Left lung (tissue), 10 donors: ENCODE data around the gene SOX8. TPM values are rescaled to one million over a fixed set of nuclear protein-coding genes. Genes with fewer than 3 reads are reported as not detected.

Experiments
- ATAC-seq: fragments of 200-7000 bp; cut with Tn5 transposase; one replicate; pipeline ENCODE4 v1.9.1; 2020; ENCODE audit warnings: moderate library complexity
- DNase-seq, 4 donors: peaks; one replicate each; pipeline ENCODE4 v3.0.0-alpha.2; 2013 to 2020
- H3K27ac ChIP-seq, 2 donors: fragments of 200-600 bp; sonication (generic) in 1 of 2; one replicate each; pipeline versions ENCODE4 v1.5.0 to v1.8.0; 2020 to 2021
- H3K27me3 ChIP-seq, 2 donors: fragments of 200-600 bp; sonication (generic) in 1 of 2; one replicate each; pipeline versions ENCODE4 v1.5.0 to v1.8.0; 2020 to 2021
- H3K36me3 ChIP-seq, 2 donors: fragments of 200-600 bp; sonication (generic) in 1 of 2; one replicate each; pipeline versions ENCODE4 v1.5.0 to v1.8.0; 2020 to 2021
- H3K4me1 ChIP-seq, 2 donors: fragments of 200-600 bp; one replicate each; pipeline ENCODE4 v1.8.0; 2021
- H3K4me3 ChIP-seq, 2 donors: fragments of 200-600 bp; sonication (generic) in 1 of 2; one replicate each; pipeline versions ENCODE4 v1.5.0 to v1.8.0; 2020 to 2021; ENCODE audit warnings: mild to moderate bottlenecking in 1 of 2
- H3K9me3 ChIP-seq, 2 donors: fragments of 200-600 bp; sonication (generic) in 1 of 2; one replicate each; pipeline versions ENCODE4 v1.5.0 to v1.8.0; 2020 to 2021
- CTCF ChIP-seq, 2 donors: fragments of 200-600 bp; sonication (generic) in 1 of 2; IDR thresholded peaks; one replicate each; pipeline versions ENCODE4 v1.5.0 to v1.8.0; 2021; ENCODE audit warnings: antibody characterized with exemption in 2 of 2
- intact Hi-C, 2 donors: fragments of 100-400 bp; cut with DNase I; formaldehyde crosslinking; loops; one replicate each; pipeline versions ENCODE4 v1.11.2 to v1.14.2; 2022
- polyA plus RNA-seq, 6 donors: library from polyadenylated mRNA; unstranded; fragments of 120-200 nt; gene quantifications; one replicate each; pipeline ENCODE4 v1.2.1, GENCODE V29; 2013; ENCODE audit not compliant: insufficient read length in 6 of 6
- total RNA-seq, 2 donors: library from RNA; stranded (reverse); fragmentation: NEBNext Ultra II Directional; extraction: Animal tissue kit (Norgen Biotek cat#: 25700); gene quantifications; one replicate each; pipeline ENCODE4 v1.2.1, GENCODE V29; 2021
- donor health status: DM: no; HTN: yes; CAD: no.
- donor health status: DM: no; HTN: no; CAD: no.

The SOX8 gene
- total and polyA plus RNA-seq, 8 donors, result 0.26 to 4.1 (median 2.5) TPM

GRCh38 chr16:986925-987582 is 5.5 kb downstream of the SOX8 start:
- intact Hi-C loops, result no loop called here
- Histone ChIP-seq H3K27ac (no peak overlapping the region), H3K27me3 (peaks cover 11 to 88% of the 10 kb centered on the region in 2 donors), H3K9me3 (no peaks in the 10 kb centered on the region), H3K4me3 (no peak overlapping the region), H3K36me3 (no peaks in the 10 kb centered on the region), H3K4me1 (peaks cover 0 to 5% of the 10 kb centered on the region in 2 donors)
- DNase-seq (no peak), ATAC-seq (no peak)
- no peak for TF ChIP-seq CTCF (IDR thresholded peaks at IDR 0.05)

- H3K27ac ChIP-seq, result no peak overlapping the region
- TF ChIP-seq CTCF (IDR thresholded peaks at IDR 0.05), result no peak
- no peaks in the 10 kb centered on the region for H3K4me1 ChIP-seq
- no peak overlapping the region for H3K4me3 ChIP-seq
- intact Hi-C loops, result no loop called here
- DNase-seq, result no peak
- H3K27me3 ChIP-seq, result peaks cover 3 to 80% of the 10 kb centered on the region in 2 donors
- ATAC-seq, result no peak
- no peaks in the 10 kb centered on the region for H3K9me3 ChIP-seq
- H3K36me3 ChIP-seq, result no peaks in the 10 kb centered on the region
These were observed 6.3 kb downstream of the SOX8 start for GRCh38 chr16:987906-988305.

DNA sequence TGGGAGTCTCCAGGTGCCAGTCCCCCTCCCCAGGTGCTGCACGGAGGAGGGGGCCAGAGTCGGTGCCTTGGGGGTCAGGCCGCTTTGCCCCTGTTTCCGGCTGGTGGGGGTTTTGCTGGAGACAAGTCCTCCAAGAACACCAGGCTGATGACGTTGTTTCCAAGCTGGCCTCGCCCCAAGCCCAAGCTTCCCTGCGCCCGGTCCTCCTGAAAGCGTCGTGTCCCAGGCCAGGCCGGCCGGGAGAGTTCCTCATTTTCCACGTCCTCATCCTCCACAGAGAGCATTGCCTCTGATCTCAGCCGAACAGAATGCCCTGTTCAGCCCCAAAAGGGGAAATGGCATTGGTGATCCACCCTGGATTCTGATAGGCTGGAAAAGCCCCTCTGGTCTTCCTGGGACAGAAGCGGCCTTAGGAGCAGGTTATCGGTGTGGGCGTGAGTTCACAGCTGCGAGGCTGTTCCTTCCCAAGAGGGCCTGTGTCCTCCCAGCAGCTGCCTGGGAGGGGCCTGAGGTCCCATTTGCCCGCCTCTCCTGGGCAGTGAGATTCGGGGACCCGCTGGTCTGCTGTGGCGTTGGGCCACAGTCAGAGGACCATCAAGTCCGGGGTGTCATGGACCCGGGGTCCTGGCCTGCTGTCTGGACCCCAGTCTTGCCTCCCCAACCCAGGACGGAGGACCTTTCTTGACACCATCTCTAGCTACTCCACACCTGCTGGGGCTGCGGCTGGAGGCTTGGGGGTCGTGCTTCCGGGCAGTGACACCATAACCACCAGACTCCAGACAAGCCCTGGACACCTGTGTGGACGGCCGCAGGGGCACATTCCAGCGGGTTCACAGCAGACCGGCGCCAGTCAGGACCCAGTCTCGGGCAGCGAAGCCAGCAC is 7.1 kb downstream of the SOX8 start:
- intact Hi-C loops, result no loop called here
- ATAC-seq (no peak), DNase-seq (no peak)
- Histone ChIP-seq H3K27me3 (peaks cover 0 to 72% of the 10 kb centered on the region in 2 donors), H3K4me1 (no peaks in the 10 kb centered on the region), H3K9me3 (no peaks in the 10 kb centered on the region), H3K27ac (no peak overlapping the region), H3K36me3 (no peaks in the 10 kb centered on the region), H3K4me3 (no peak overlapping the region)
- no peak for TF ChIP-seq CTCF (IDR thresholded peaks at IDR 0.05)

DNA sequence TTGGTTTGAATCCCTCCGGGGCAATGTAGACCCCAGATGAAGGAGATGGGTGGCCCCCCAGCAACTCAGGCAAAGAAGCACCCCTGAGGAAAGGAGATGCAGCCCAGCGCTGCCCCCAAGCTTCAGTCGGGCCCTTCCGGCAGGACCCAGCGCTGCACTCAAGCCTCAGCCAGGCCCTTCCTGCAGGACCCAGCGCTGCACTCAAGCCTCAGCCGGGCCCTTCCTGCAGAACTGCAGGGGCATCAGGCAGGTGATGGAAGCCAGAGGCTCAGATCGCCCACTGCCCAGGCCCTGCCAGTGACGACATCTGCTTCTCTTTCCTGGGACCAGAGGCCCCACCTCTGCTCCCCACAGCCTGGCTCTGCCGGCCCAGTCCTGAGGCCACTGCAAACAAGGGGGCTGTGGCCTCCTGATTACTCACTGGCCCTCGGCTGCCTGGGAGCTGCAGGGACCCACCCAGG is 7.8 kb downstream of the SOX8 start:
- Histone ChIP-seq H3K36me3 (no peaks in the 10 kb centered on the region), H3K4me1 (no peaks in the 10 kb centered on the region), H3K4me3 (no peak overlapping the region), H3K9me3 (peaks cover 0 to 1% of the 10 kb centered on the region in 2 donors), H3K27ac (no peak overlapping the region), H3K27me3 (peaks cover 0 to 65% of the 10 kb centered on the region in 2 donors)
- intact Hi-C loops, result no loop called here
- ATAC-seq (no peak), DNase-seq (no peak)
- no peak for TF ChIP-seq CTCF (IDR thresholded peaks at IDR 0.05)
